ENCODE results near the gene TRAPPC8.

- no peak for TF ChIP-seq CTCF (IDR thresholded peaks at IDR 0.05)
- TF ChIP-seq POLR2A (IDR thresholded peaks at IDR 0.05), result no peak
Measured at GRCh38 chr18:31929273-31929672, 13.7 kb downstream of the TRAPPC8 start.
